ENCODE measurements around the gene RTN1. TPM values are rescaled to one million over a fixed set of nuclear protein-coding genes. Genes with fewer than 3 reads are reported as not detected.

The RTN1 gene
- total and polyA plus RNA-seq, 10 of the 15 experiments (the other 5 are each of a cell fraction or from before 2014, with no cell fraction given): 0.03 to 0.55 (median 0.13) TPM; not detected in 4

DNA sequence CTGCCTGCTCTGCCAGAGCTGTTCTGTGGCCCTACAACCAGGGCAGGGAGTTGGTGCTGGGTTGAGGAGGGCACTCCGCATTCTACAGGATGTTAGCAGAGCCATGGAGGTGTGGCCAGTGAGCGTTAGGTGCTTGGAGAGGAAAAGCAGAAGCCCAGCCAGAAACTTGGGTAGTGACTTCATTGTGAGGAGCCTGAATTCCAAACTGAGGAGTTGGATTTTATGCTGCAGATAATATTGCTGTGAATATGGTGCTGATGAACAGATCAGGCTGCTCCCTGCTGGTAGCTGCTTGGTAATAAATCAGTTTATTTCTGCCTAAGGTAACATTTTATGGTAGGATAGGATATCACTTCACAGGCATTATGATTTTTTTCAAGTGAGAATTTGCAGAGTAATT is 286.8 kb downstream of the RTN1 start:
- Histone ChIP-seq H4K20me1 (ENCODE audit: control insufficient read depth, insufficient read depth) (no peaks in the 10 kb centered on the region), H3K27ac (ENCODE audit: control insufficient read depth, insufficient read depth) (no peak overlapping the region), H3K9ac (ENCODE audit: control insufficient read depth, insufficient read depth, low read length) (no peak overlapping the region), H3K79me2 (ENCODE audit: control insufficient read depth, insufficient read depth, low read length) (no peaks in the 10 kb centered on the region), H3K27me3 (replicated peaks in 1 of 2; ENCODE audit: control insufficient read depth in 2 of 2, insufficient read depth in 2 of 2, low read length in 1 of 2) (no peaks in the 10 kb centered on the region), H3K4me2 (ENCODE audit: control insufficient read depth, insufficient read depth) (no peak overlapping the region), H3K9me3 (replicated peaks; ENCODE audit: control insufficient read depth, insufficient read depth, low read length) (no peaks in the 10 kb centered on the region), H3K4me3 (no peak overlapping the region), H2AFZ (ENCODE audit: control insufficient read depth, low read depth, low read length) (no peak overlapping the region), H3K36me3 (ENCODE audit: control insufficient read depth in 2 of 2, insufficient read depth in 2 of 2, low read length in 1 of 2) (no peaks in the 10 kb centered on the region), H3K4me1 (ENCODE audit: control insufficient read depth, insufficient read depth, low read length) (no peaks in the 10 kb centered on the region)
- TF ChIP-seq, protein P1, sequence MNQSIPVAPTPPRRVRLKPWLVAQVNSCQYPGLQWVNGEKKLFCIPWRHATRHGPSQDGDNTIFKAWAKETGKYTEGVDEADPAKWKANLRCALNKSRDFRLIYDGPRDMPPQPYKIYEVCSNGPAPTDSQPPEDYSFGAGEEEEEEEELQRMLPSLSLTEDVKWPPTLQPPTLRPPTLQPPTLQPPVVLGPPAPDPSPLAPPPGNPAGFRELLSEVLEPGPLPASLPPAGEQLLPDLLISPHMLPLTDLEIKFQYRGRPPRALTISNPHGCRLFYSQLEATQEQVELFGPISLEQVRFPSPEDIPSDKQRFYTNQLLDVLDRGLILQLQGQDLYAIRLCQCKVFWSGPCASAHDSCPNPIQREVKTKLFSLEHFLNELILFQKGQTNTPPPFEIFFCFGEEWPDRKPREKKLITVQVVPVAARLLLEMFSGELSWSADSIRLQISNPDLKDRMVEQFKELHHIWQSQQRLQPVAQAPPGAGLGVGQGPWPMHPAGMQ (IDR thresholded peaks at IDR 0.05; ENCODE audit: borderline replicate concordance): no peak
- TF ChIP-seq ASH2L (IDR thresholded peaks at IDR 0.05; ENCODE audit: borderline replicate concordance, low read depth) (no peak), SMARCA5 (IDR thresholded peaks at IDR 0.05) (no peak), CTCF (IDR thresholded peaks at IDR 0.05 in 2 of 3, conservative IDR thresholded peaks at IDR 0.05 in 1 of 3; ENCODE audit: control insufficient read depth in 2 of 3, extremely low read depth in 1 of 3, insufficient read depth in 1 of 3, low read depth in 3 of 3, low read length in 3 of 3) (0 out of 6 replicates have a peak, but pooled peaks of 1 of the 3 experiments have one; percentile 2)
- ChIA-PET RAD21 (ENCODE audit: unreplicated experiment) (interaction anchor here (0.6 kb wide), 1 partner anchor 83 kb away, joined by 3 read pairs; no protein-coding TSS in a partner anchor), POLR2A (interaction anchor here (0.7 kb wide), 1 partner anchor 984 kb away, joined by 4 read pairs; no protein-coding TSS in a partner anchor), CTCF (interaction anchor here (1.5 kb wide), 1 partner anchor 601 kb away, joined by 3 read pairs; no protein-coding TSS in a partner anchor), SMC1A (ENCODE audit: uncharacterized antibody, unreplicated experiment) (interaction anchor here (0.6 kb wide), 1 partner anchor 853 kb away, joined by 3 read pairs; no protein-coding TSS in a partner anchor)
- FAIRE-seq (no peak), ATAC-seq (no peak), DNase-seq (ENCODE audit: low read depth, low spot score) (no peak)
- WGBS (ENCODE audit: insufficient coverage, insufficient replicate concordance, low lambda C conversion rate, missing lambda C conversion rate): 46% methylated on average over 2 of the region's 2 CpGs
- no TSS peak for BruUV-seq (replicated peaks)
- in situ Hi-C loops (cut with MboI) (no loop called here), intact Hi-C loops (cut with micrococcal nuclease; ENCODE audit: unreplicated experiment) (no loop called here)
